Measurements from ENCODE around the gene SUPT16H. TPM values are rescaled to one million over a fixed set of nuclear protein-coding genes. Genes with fewer than 3 reads are reported as not detected.

SUPT16H gene
- total RNA-seq, 4 donors from 2014 or later: 27.2 to 33.5 (median 30.8) TPM

- H3K27ac ChIP-seq: no peak overlapping the region
- intact Hi-C loops (cut with DNase I; ENCODE audit: low total_unique reads) (loop anchor here (5.0 kb wide), 1 partner anchor 49 kb away; no protein-coding TSS in a partner anchor), in situ Hi-C loops (cut with MboI; ENCODE audit: low sequenced_read_pairs in 4 of 4) (loop anchor here in 3 of 4 donors (10.0 to 25.0 kb wide), 2 partner anchors 51 to 1044 kb away; no protein-coding TSS in a partner anchor)
- DNase-seq (no peak), ATAC-seq (no peak)
- H3K4me1 ChIP-seq: no peaks in the 10 kb centered on the region
- TF ChIP-seq POLR2A (IDR thresholded peaks at IDR 0.05) (no peak), CTCF (IDR thresholded peaks at IDR 0.05 in 4 of 5, conservative IDR thresholded peaks at IDR 0.05 in 1 of 5) (no peak)
- no peak overlapping the region for H3K4me3 ChIP-seq
- H3K27me3 ChIP-seq: no peaks in the 10 kb centered on the region
- H3K9me3 ChIP-seq: no peaks in the 10 kb centered on the region
- peaks cover 10 to 100% of the 10 kb centered on the region in 2 donors for H3K36me3 ChIP-seq
Observed at GRCh38 chr14:21406213-21406612, 22.4 kb upstream of the SUPT16H start.

GRCh38 chr14:21405097-21405496 lies 21.3 kb upstream of the SUPT16H start:
- TF ChIP-seq POLR2A (IDR thresholded peaks at IDR 0.05): no peak
- TF ChIP-seq CTCF (IDR thresholded peaks at IDR 0.05 in 4 of 5, conservative IDR thresholded peaks at IDR 0.05 in 1 of 5): no peak
- H3K9me3 ChIP-seq: no peaks in the 10 kb centered on the region
- ATAC-seq: no peak
- intact Hi-C loops (cut with DNase I; ENCODE audit: low total_unique reads): loop anchor here (5.0 kb wide), 1 partner anchor 48 kb away; no protein-coding TSS in a partner anchor
- no peaks in the 10 kb centered on the region for H3K27me3 ChIP-seq
- in situ Hi-C loops (cut with MboI; ENCODE audit: low sequenced_read_pairs in 4 of 4): loop anchor here in 3 of 4 donors (10.0 to 25.0 kb wide), 2 partner anchors 50 to 1043 kb away; no protein-coding TSS in a partner anchor
- peaks cover 12 to 100% of the 10 kb centered on the region in 2 donors for H3K36me3 ChIP-seq
- H3K4me3 ChIP-seq: no peak overlapping the region
- DNase-seq: no peak
- H3K27ac ChIP-seq: no peak overlapping the region
- no peaks in the 10 kb centered on the region for H3K4me1 ChIP-seq

- in situ Hi-C loops (cut with MboI; ENCODE audit: low sequenced_read_pairs in 4 of 4): loop anchor here in 1 of 4 donors (25.0 kb wide), 1 partner anchor 162 kb away; no protein-coding TSS in a partner anchor
- no peak for DNase-seq
- TF ChIP-seq POLR2A (IDR thresholded peaks at IDR 0.05) (no peak), CTCF (IDR thresholded peaks at IDR 0.05 in 4 of 5, conservative IDR thresholded peaks at IDR 0.05 in 1 of 5) (no peak)
Observed at GRCh38 chr14:21399311-21399870, 15.6 kb upstream of the SUPT16H start.

GRCh38 chr14:21398901-21399300 lies 15.1 kb upstream of the SUPT16H start:
- ATAC-seq: no peak
- peaks cover 14 to 100% of the 10 kb centered on the region in 2 donors for H3K36me3 ChIP-seq
- no peaks in the 10 kb centered on the region for H3K27me3 ChIP-seq
- intact Hi-C loops (cut with DNase I; ENCODE audit: low total_unique reads): no loop called here
- H3K9me3 ChIP-seq: no peaks in the 10 kb centered on the region
- H3K4me3 ChIP-seq: no peak overlapping the region
- DNase-seq: no peak
- no peak overlapping the region for H3K27ac ChIP-seq
- in situ Hi-C loops (cut with MboI; ENCODE audit: low sequenced_read_pairs in 4 of 4): loop anchor here in 1 of 4 donors (25.0 kb wide), 1 partner anchor 162 kb away; no protein-coding TSS in a partner anchor
- TF ChIP-seq POLR2A (IDR thresholded peaks at IDR 0.05): no peak
- no peak for TF ChIP-seq CTCF (IDR thresholded peaks at IDR 0.05 in 4 of 5, conservative IDR thresholded peaks at IDR 0.05 in 1 of 5)
- H3K4me1 ChIP-seq: no peaks in the 10 kb centered on the region

More at GRCh38 chr14:21399311-21399870, 15.6 kb upstream of the SUPT16H start:
- no peaks in the 10 kb centered on the region for H3K9me3 ChIP-seq
- no peak overlapping the region for H3K4me3 ChIP-seq
- ATAC-seq: no peak
- intact Hi-C loops (cut with DNase I; ENCODE audit: low total_unique reads): no loop called here
- no peaks in the 10 kb centered on the region for H3K4me1 ChIP-seq
- no peaks in the 10 kb centered on the region for H3K27me3 ChIP-seq
- H3K27ac ChIP-seq: no peak overlapping the region
- peaks cover 14 to 100% of the 10 kb centered on the region in 2 donors for H3K36me3 ChIP-seq

Data from gastrocnemius medialis (tissue), 4 donors.